IMR-90 (cell line): Measurements from ENCODE around the gene PPIB. TPM values are rescaled to one million over a fixed set of nuclear protein-coding genes. Genes with fewer than 3 reads are reported as not detected.

Experiments used
- ATAC-seq: fragments of 200-7000 bp; cut with Tn5 transposase; 2 replicates; pipeline ENCODE4 v1.9.1; 2020; ENCODE audit warnings: low read depth, mild to moderate bottlenecking, moderate library complexity
- BruUV-seq: library from RNA; stranded (reverse); fragments of 400-500 nt; replicated peaks from 2 replicates; lab custom pipeline; 2021; lab: Mats Ljungman, UMichigan
- CTCF ChIA-PET: fragments of 300-600 bp; formaldehyde crosslinking; extraction: SDS; loops from one replicate; lab custom pipeline; 2021; ENCODE audit warnings: antibody characterized with exemption; lab: Yijun Ruan, JAX
- POLR2A ChIA-PET: fragments of 300-600 bp; sonication (Branson Sonifier 250); formaldehyde crosslinking; loops from one replicate; lab custom pipeline; 2022; ENCODE audit warnings: antibody characterized with exemption; ENCODE audit not compliant: unreplicated experiment; lab: Charles Lee
- DNase-seq: peaks from one replicate; pipeline ENCODE4 v3.0.0; 2013
- H2AFZ ChIP-seq: replicated peaks from 2 replicates; pipeline ENCODE3; 2013; ENCODE audit warnings: low read length, mild to moderate bottlenecking; ENCODE audit not compliant: poor library complexity
- H2AK5ac ChIP-seq: 2 replicates; pipeline ENCODE4 v1.6.1; 2013; ENCODE audit warnings: low read depth, low read length, inconsistent platforms
- H2AK9ac ChIP-seq: replicated peaks from 2 replicates; pipeline ENCODE3; 2013; ENCODE audit warnings: mild to moderate bottlenecking, low read depth, low read length, moderate library complexity; ENCODE audit not compliant: poor library complexity
- H2BK120ac ChIP-seq: 2 replicates; pipeline ENCODE4 v1.6.1; 2013; ENCODE audit warnings: low read depth, low read length, inconsistent platforms
- H2BK15ac ChIP-seq: 3 replicates; pipeline ENCODE4 v1.6.1; 2013; ENCODE audit warnings: low read depth, low read length, inconsistent platforms
- H2BK20ac ChIP-seq: 2 replicates; pipeline ENCODE4 v1.6.1; 2013; ENCODE audit warnings: low read depth, mild to moderate bottlenecking, inconsistent platforms, low read length, moderate library complexity
- H2BK5ac ChIP-seq: 2 replicates; pipeline ENCODE4 v1.6.1; 2013; ENCODE audit warnings: mild to moderate bottlenecking, low read depth, low read length, inconsistent platforms; ENCODE audit not compliant: poor library complexity, severe bottlenecking
- H3K14ac ChIP-seq: replicated peaks from 2 replicates; pipeline ENCODE4 v1.6.1; 2013; ENCODE audit warnings: low read depth, low read length, inconsistent platforms
- H3K18ac ChIP-seq: 2 replicates; pipeline ENCODE4 v1.6.1; 2013; ENCODE audit warnings: low read depth, low read length, control low read depth
- H3K23ac ChIP-seq: 2 replicates; pipeline ENCODE4 v1.6.1; 2013; ENCODE audit warnings: low read depth, low read length, inconsistent platforms
- H3K27ac ChIP-seq: 2 replicates; pipeline ENCODE4 v1.5.1; 2013; ENCODE audit warnings: mild to moderate bottlenecking, control low read depth, low read length; ENCODE audit not compliant: insufficient read depth
- H3K27me3 ChIP-seq: 2 replicates; pipeline ENCODE4 v1.6.1; 2013; ENCODE audit warnings: low read length; ENCODE audit not compliant: control insufficient read depth, insufficient read depth
- H3K36me3 ChIP-seq: 2 replicates; pipeline ENCODE4 v1.6.1; 2013; ENCODE audit warnings: low read length, mixed read lengths; ENCODE audit not compliant: control insufficient read depth, insufficient read depth
- H3K4ac ChIP-seq: 2 replicates; pipeline ENCODE4 v1.6.1; 2013; ENCODE audit warnings: low read depth, low read length, inconsistent platforms
- H3K4me1 ChIP-seq: 2 replicates; pipeline ENCODE4 v1.6.1; 2013; ENCODE audit warnings: low read length, mixed read lengths; ENCODE audit not compliant: control insufficient read depth, insufficient read depth
- H3K4me2 ChIP-seq: 2 replicates; pipeline ENCODE4 v1.6.1; 2013; ENCODE audit warnings: low read depth, mild to moderate bottlenecking, control low read depth, low read length, moderate library complexity
- H3K4me3 ChIP-seq: 2 replicates; pipeline ENCODE4 v1.5.1; 2013; ENCODE audit warnings: low read depth, mild to moderate bottlenecking, control low read depth, low read length, moderate library complexity; ENCODE audit not compliant: insufficient read depth
- H3K56ac ChIP-seq: 2 replicates; pipeline ENCODE4 v1.6.1; 2013; ENCODE audit warnings: low read length, inconsistent platforms; ENCODE audit not compliant: insufficient read depth; ENCODE audit errors: extremely low read depth
- H3K79me1 ChIP-seq, 2 experiments: 2 replicates each; pipeline ENCODE4 v1.6.1; 2013; ENCODE audit warnings: low read length in 2 of 2, inconsistent platforms in 1 of 2, low read depth in 1 of 2
- H3K9ac ChIP-seq: 2 replicates; pipeline ENCODE4 v1.6.1; 2013; ENCODE audit warnings: low read depth, low read length, control low read depth
- H3K9me1 ChIP-seq: 2 replicates; pipeline ENCODE4 v1.6.1; 2013; ENCODE audit warnings: low read length, inconsistent platforms; ENCODE audit not compliant: insufficient read depth
- H3K9me3 ChIP-seq: 2 replicates; pipeline ENCODE4 v1.6.1; 2013; ENCODE audit warnings: low read length; ENCODE audit not compliant: control insufficient read depth, insufficient read depth
- H4K20me1 ChIP-seq: 2 replicates; pipeline ENCODE4 v1.6.1; 2013; ENCODE audit warnings: low read length, inconsistent platforms; ENCODE audit not compliant: insufficient read depth
- H4K5ac ChIP-seq: 2 replicates; pipeline ENCODE4 v1.6.1; 2013; ENCODE audit warnings: mild to moderate bottlenecking, low read depth, low read length, control low read depth
- H4K8ac ChIP-seq, 2 experiments: 2 replicates each; pipeline ENCODE4 v1.6.1; 2013; ENCODE audit warnings: low read depth in 2 of 2, low read length in 2 of 2, control low read depth in 1 of 2, inconsistent platforms in 1 of 2
- H4K91ac ChIP-seq: 2 replicates; pipeline ENCODE4 v1.6.1; 2013; ENCODE audit warnings: low read depth, low read length, inconsistent platforms; ENCODE audit not compliant: insufficient read depth
- BHLHE40 ChIP-seq: fragments of 150-350 bp; IDR thresholded peaks from 2 replicates; pipeline ENCODE4 v1.6.1; 2016; ENCODE audit warnings: mild to moderate bottlenecking, low read depth, low read length
- CEBPB ChIP-seq: IDR thresholded peaks from 2 replicates; pipeline ENCODE4 v1.6.1; 2012; ENCODE audit warnings: low read depth, low read length, improper control_type of control experiment
- CHD1 ChIP-seq: IDR thresholded peaks from 2 replicates; pipeline ENCODE4 v1.6.1; 2012; ENCODE audit warnings: low read depth, low read length, improper control_type of control experiment
- CTCF ChIP-seq: conservative IDR thresholded peaks from 2 replicates; pipeline ENCODE4 v1.5.1; 2012; ENCODE audit warnings: mild to moderate bottlenecking, low read depth, low read length, improper control_type of control experiment
- ELK1 ChIP-seq: fragments of 150-350 bp; IDR thresholded peaks from 2 replicates; pipeline ENCODE4 v1.6.1; 2016; ENCODE audit warnings: low read depth, mild to moderate bottlenecking, low read length, moderate library complexity, borderline replicate concordance
- FOS ChIP-seq: fragments of 150-350 bp; IDR thresholded peaks from 2 replicates; pipeline ENCODE4 v1.6.1; 2016; ENCODE audit warnings: low read depth, low read length
- MAFK ChIP-seq: IDR thresholded peaks from 2 replicates; pipeline ENCODE4 v1.6.1; 2012; ENCODE audit warnings: low read depth, low read length, improper control_type of control experiment
- MAZ ChIP-seq: IDR thresholded peaks from 2 replicates; pipeline ENCODE4 v1.6.1; 2012; ENCODE audit warnings: low read depth, mild to moderate bottlenecking, low read length, improper control_type of control experiment, moderate library complexity, borderline replicate concordance
- MXI1 ChIP-seq: IDR thresholded peaks from 2 replicates; pipeline ENCODE4 v1.6.1; 2012; ENCODE audit warnings: low read depth, mild to moderate bottlenecking, low read length, moderate library complexity, borderline replicate concordance
- NFE2L2 ChIP-seq: fragments of 150-350 bp; IDR thresholded peaks from 2 replicates; pipeline ENCODE4 v1.6.1; 2016; ENCODE audit warnings: low read depth, mild to moderate bottlenecking, low read length
- POLR2A ChIP-seq: IDR thresholded peaks from 2 replicates; pipeline ENCODE4 v1.6.1; 2012; ENCODE audit warnings: mild to moderate bottlenecking, low read depth, low read length
- RAD21 ChIP-seq: IDR thresholded peaks from 2 replicates; pipeline ENCODE4 v1.6.1; 2012; ENCODE audit warnings: low read length, improper control_type of control experiment
- RCOR1 ChIP-seq: IDR thresholded peaks from 2 replicates; pipeline ENCODE4 v1.6.1; 2012; ENCODE audit warnings: mild to moderate bottlenecking, low read length, improper control_type of control experiment; ENCODE audit not compliant: insufficient replicate concordance
- RFX5 ChIP-seq: IDR thresholded peaks from 2 replicates; pipeline ENCODE4 v1.8.0; 2012; ENCODE audit warnings: low read depth, mild to moderate bottlenecking, low read length, moderate library complexity
- SMC3 ChIP-seq: fragments of 150-350 bp; IDR thresholded peaks from 2 replicates; pipeline ENCODE4 v1.6.1; 2016; ENCODE audit warnings: low read depth, mild to moderate bottlenecking, antibody characterized with exemption, low read length, moderate library complexity
- USF2 ChIP-seq: fragments of 150-350 bp; IDR thresholded peaks from 2 replicates; pipeline ENCODE4 v1.6.1; 2017; ENCODE audit warnings: mild to moderate bottlenecking, antibody characterized with exemption, low read length, low read depth
- dilution Hi-C: fragments of 300-500 bp; cut with HindIII; formaldehyde crosslinking; loops from one replicate; pipeline ENCODE4 v1.14.3; 2018; ENCODE audit warnings: low sequenced_read_pairs; ENCODE audit not compliant: unreplicated experiment
- in situ Hi-C: fragments of 300-500 bp; cut with MboI; formaldehyde crosslinking; loops from 3 replicates; pipeline ENCODE4 v1.14.3; 2019; ENCODE audit warnings: low sequenced_read_pairs, inconsistent platforms, mixed read lengths
- intact Hi-C: fragments of 100-400 bp; cut with micrococcal nuclease; formaldehyde crosslinking; loops from 2 replicates; pipeline ENCODE4 v1.10.0; 2022
- polyA plus RNA-seq, 3 experiments: library from polyadenylated mRNA; depleted of rRNA; stranded (reverse); fragments of >200 nt; gene quantifications; 2 replicates each; pipeline ENCODE4 v1.2.3, GENCODE V29; 2012; ENCODE audit warnings: low replicate concordance in 1 of 3
- total RNA-seq: library from RNA; depleted of rRNA; stranded (reverse); fragments of >200 nt; gene quantifications from 2 replicates; pipeline ENCODE4 v1.2.3, GENCODE V29; 2012

Gene PPIB
- total and polyA plus RNA-seq, 2 of the 4 experiments (the other 2 are of a cell fraction) = 1,358 to 1,682 TPM

GRCh38 chr15:64205202-64205601 is 42.4 kb upstream of the PPIB start:
- POLR2A ChIA-PET = no interaction called here
- Histone ChIP-seq H3K56ac (no peak overlapping the region), H3K14ac (no peak overlapping the region), H3K9me3 (no peaks in the 10 kb centered on the region), H2BK15ac (no peak overlapping the region), H3K18ac (no peak overlapping the region), H3K9ac (no peak overlapping the region), H2AFZ (no peak overlapping the region), H3K27ac (no peak overlapping the region), H2BK20ac (no peak overlapping the region), H2BK5ac (no peak overlapping the region), H3K4me2 (no peak overlapping the region), H2AK5ac (no peak overlapping the region), H4K91ac (no peak overlapping the region), H3K4ac (no peak overlapping the region), H4K20me1 (no peaks in the 10 kb centered on the region), H3K23ac (no peak overlapping the region), H3K79me1 (peaks cover 3 to 12% of the 10 kb centered on the region in 2 experiments; a peak in 3 of 4 replicates), H2BK120ac (no peak overlapping the region), H3K9me1 (no peaks in the 10 kb centered on the region), H3K36me3 (peaks cover 16% of the 10 kb centered on the region), H4K8ac (no peak overlapping the region), H3K4me3 (no peak overlapping the region), H3K4me1 (no peaks in the 10 kb centered on the region), H3K27me3 (no peaks in the 10 kb centered on the region), H4K5ac (no peak overlapping the region), H2AK9ac (no peak overlapping the region)
- dilution Hi-C loops (no loop called here), in situ Hi-C loops (loop anchor here (5.0 kb wide), 1 partner anchor 162 kb away; no protein-coding TSS in a partner anchor), intact Hi-C loops (no loop called here)
- CTCF ChIA-PET = no interaction called here
- TF ChIP-seq NFE2L2 = no peak
- no peak for TF ChIP-seq BHLHE40
- no peak for TF ChIP-seq MAFK
- no peak for TF ChIP-seq CEBPB
- TF ChIP-seq CHD1 = no peak
- TF ChIP-seq ELK1 = no peak
- TF ChIP-seq POLR2A = no peak
- no peak for TF ChIP-seq FOS
- TF ChIP-seq MAZ = no peak
- TF ChIP-seq RCOR1 = no peak
- no peak for TF ChIP-seq CTCF
- TF ChIP-seq USF2 = no peak
- TF ChIP-seq MXI1 = no peak
- TF ChIP-seq RFX5 = no peak
- TF ChIP-seq RAD21 = no peak
- TF ChIP-seq SMC3 = no peak
- DNase-seq (no peak), ATAC-seq (no peak)
- no TSS peak for BruUV-seq
